ENCODE data around the gene ZNF423.

ZNF423 gene

GRCh38 chr16:49657736-49658465 lies 198.0 kb downstream of the ZNF423 start:
- DNase-seq, result no peak

GRCh38 chr16:49654425-49654824 lies 201.5 kb downstream of the ZNF423 start:
- DNase-seq, result no peak

GRCh38 chr16:49653577-49653976 lies 202.3 kb downstream of the ZNF423 start:
- no peak for DNase-seq

GRCh38 chr16:49653173-49653570 lies 202.7 kb downstream of the ZNF423 start:
- DNase-seq, result no peak

- no peak for DNase-seq
Measured at GRCh38 chr16:49652456-49653172, 203.3 kb downstream of the ZNF423 start.

GRCh38 chr16:49651996-49652395 lies 203.9 kb downstream of the ZNF423 start:
- DNase-seq, result no peak

- no peak for DNase-seq
Measured at GRCh38 chr16:49651226-49651625, 204.7 kb downstream of the ZNF423 start.

GRCh38 chr16:49650603-49651002 lies 205.3 kb downstream of the ZNF423 start:
- no peak for DNase-seq

GRCh38 chr16:49649013-49649765 lies 206.7 kb downstream of the ZNF423 start:
- no peak for DNase-seq

- no peak for DNase-seq
Measured at GRCh38 chr16:49647673-49648072, 208.2 kb downstream of the ZNF423 start.

- DNase-seq, result no peak
Measured at GRCh38 chr16:49645263-49645662, 210.6 kb downstream of the ZNF423 start.

GRCh38 chr16:49644145-49644463 lies 211.8 kb downstream of the ZNF423 start:
- no peak for DNase-seq

GRCh38 chr16:49643429-49644144 lies 212.3 kb downstream of the ZNF423 start:
- no peak for DNase-seq

- DNase-seq, result no peak
Measured at GRCh38 chr16:49641250-49641649, 214.7 kb downstream of the ZNF423 start.

- DNase-seq, result no peak
Measured at GRCh38 chr16:49640581-49640980, 215.3 kb downstream of the ZNF423 start.

- DNase-seq, result no peak
Measured at GRCh38 chr16:49639739-49640431, 216.0 kb downstream of the ZNF423 start.

- no peak for DNase-seq
Measured at GRCh38 chr16:49638673-49639610, 217.0 kb downstream of the ZNF423 start.

- no peak for DNase-seq
Measured at GRCh38 chr16:49637933-49638672, 217.8 kb downstream of the ZNF423 start.

GRCh38 chr16:49637511-49637910 lies 218.4 kb downstream of the ZNF423 start:
- no peak for DNase-seq

GRCh38 chr16:49636608-49637007 lies 219.3 kb downstream of the ZNF423 start:
- DNase-seq, result no peak

Measured in CD4-positive, alpha-beta T cell treated with Interleukin-4 for 4 hours (primary cell).